ENCODE results near the gene SIGLEC12.
"Not testable (repeated sequence)": the region's sequence is repeated elsewhere in the genome, so short reads cannot be mapped to it uniquely, and the experiment has no call there.

The SIGLEC12 gene

DNA sequence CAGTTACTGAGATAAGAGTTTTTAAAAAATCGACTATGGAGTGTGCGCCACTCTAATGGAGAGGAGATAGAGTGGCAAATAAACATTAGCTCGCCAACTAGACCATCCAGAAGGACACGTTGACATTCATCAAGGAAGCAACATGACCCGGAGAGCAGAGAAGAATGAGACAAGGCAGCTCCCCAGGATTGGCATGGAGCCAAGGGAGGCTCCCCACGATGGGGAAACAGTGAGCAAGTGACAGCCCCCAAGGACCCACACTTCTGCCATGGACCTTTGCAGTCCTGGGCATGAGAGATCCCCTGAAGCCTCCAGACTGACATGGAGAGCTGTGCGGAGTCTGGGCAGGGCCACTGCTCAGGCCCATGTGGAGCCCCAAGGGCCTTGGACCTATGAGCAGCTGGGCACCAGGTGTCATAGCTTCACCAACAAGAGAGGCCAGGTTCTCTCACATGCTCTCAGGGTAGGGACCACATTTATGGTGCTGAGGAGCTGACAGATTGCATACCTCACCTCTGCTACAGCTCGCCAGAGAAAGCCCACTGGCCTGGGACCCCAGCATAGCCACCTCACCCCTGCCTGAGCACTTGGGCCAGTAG lies 23.2 kb upstream of the SIGLEC12 start:
- no peak for DNase-seq (ENCODE audit: low read depth)

DNA sequence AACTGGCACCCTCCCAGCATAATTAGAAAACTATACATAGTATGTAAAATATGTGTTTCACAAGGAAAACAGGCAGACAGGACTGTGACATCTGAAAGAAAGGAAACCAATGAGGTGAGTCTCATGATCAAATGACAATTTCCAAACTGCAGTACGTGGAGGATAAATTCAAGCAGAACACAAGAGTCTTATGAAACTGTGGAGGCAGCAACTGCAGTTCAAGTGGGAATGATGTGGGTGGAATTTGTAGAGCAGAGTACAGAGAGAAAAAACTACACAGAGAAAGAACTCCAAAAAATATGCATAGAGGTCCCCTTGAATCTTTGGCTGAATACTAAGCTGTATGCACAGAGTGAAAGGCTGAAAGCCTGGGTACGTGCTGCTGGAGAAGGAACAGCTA lies 20.2 kb upstream of the SIGLEC12 start:
- no peak for DNase-seq (ENCODE audit: low read depth)

DNA sequence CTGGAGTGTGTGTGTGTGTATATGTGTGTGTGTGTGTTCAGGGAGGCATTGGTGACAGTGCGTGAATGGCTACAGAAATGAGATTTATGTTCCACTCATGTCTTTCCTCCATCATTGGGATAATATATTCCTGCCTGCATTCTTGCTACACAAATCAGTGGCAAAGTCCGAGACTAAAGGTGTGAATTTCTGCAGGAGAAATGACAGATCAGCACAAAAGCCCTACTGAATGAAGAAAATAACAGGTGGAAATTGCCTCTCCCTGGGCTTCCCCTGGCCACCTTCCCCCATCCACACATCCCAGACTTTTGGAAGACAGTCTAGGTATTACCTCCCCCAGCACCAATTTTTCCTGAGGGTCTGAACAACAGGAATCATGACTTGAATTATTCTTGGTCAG lies 19.8 kb upstream of the SIGLEC12 start:
- no peak for DNase-seq (ENCODE audit: low read depth)

DNA sequence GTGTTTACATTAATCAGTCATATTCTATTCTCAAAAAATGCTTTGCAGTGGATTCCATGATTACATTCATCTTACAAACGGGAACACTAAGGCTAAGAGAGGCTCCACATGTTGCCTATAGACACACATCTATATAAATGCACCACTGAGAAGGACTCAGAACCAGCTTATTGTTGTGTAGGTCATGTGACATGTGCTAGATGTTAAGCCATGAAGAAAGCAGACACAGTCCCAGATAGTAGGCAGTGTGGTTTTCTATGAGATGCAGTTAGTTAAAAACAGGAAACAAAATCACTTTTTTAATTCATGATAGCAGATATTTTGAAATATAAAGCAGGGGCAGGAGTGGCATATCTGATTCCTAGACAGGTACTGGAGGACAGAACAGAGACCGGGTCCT lies 19.1 kb upstream of the SIGLEC12 start:
- no peak for DNase-seq (ENCODE audit: low read depth)

DNA sequence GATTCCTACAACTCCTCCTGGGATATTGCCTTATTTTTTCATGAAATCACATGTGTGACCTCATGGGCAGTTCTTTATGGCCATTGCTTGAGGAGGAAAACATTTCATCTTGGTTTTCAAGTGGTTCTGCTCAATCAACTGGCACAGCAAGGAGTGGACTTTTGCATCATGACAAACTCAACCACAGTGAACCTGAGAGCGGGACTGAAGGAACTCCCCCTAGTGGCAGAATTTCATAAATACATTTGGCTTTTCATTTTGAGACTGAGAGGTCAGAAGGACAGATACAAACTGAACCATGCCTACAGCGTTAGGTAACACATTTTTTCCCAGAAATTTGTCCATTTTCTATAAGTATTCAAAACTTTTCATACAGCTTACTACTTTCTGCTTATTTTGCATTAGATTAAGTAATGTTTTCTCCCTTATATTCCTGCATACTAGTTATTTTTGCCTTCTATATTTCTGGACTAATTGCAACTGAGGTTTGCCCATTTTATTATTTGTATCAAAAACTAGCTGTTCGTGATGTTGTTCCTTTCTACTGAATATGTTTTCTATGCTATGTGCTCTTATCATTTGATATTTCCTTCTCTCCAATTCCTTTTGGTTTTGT lies 13.4 kb upstream of the SIGLEC12 start:
- DNase-seq (ENCODE audit: low read depth): peak; percentile 7

DNA sequence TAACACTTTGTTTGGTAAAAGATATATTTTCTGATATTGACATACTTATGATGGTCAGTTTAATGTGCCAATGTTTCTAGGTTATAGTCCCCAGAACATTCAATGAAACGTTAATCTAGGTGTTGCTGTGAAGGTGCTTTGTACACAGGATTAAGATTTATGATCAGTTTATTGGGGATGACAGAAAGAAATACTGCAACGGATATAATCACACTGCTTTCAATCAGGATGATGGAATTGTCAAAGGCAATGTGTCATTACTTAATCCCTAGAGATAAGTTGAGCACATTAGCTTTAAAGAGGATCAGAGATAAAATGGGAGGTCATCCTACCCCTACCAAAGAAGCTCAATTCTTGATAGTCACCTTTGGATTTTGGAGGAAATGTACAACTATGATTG lies 12.4 kb upstream of the SIGLEC12 start:
- DNase-seq (ENCODE audit: low read depth): no peak

DNA sequence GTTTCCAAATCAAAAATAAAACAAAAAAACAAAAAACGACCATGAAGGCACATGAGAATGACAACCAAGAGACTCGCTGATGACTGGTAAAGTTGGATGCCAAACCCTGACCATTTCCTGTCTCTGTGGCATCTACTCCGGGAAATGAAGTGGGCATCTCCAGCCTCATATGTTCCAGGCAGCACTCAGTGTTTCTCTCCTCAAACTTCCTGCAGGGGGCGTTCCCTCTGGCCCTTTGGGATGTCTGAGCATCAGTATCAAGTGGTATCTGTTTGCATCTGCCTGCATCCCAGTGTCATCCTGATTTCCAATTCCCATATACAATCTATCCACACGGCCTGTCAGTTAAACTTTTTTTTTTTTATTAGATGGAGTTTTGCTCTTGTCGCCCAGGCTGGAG lies 9.8 kb upstream of the SIGLEC12 start:
- DNase-seq (ENCODE audit: low read depth): no peak

DNA sequence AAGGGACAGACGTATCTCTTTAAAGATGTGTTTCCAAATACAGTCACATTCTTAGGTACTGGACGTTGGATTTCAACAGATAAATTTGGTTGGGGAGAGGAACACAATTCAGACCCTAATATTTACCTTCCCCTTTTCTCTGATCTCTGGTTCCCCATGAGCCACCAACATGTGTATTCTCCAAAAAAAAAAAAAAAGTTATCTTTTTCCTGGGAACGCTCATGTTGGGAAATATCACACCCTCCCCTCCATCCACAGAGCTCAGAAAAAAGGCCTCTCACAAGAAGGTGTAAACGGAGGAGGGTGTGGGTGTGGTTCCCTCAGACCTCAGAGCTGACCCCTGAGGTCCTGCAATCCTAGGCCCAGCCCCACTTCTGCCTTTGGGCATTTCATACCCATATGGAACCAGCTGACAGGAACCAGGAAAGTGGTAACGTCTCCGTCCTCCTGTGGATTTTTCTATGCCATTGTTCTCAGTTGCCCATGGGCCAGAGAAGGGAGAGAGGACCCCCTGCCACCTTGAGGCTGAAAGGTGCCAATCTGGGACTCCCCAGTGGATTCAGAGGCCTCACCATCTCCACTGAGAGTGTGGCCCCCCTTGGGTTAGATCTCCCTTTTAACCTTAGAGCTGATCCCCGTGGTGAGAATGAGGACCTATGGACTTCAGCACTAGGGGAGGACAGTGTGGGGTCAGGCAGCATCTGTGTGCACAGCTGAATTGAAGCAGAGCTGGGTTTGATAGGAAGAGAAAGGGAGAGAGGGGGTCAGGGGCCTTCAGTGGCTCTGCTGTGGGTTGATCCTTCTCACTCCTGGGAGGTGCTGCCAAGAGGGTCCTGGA lies 8.4 kb upstream of the SIGLEC12 start:
- no peak for DNase-seq (ENCODE audit: low read depth)

DNA sequence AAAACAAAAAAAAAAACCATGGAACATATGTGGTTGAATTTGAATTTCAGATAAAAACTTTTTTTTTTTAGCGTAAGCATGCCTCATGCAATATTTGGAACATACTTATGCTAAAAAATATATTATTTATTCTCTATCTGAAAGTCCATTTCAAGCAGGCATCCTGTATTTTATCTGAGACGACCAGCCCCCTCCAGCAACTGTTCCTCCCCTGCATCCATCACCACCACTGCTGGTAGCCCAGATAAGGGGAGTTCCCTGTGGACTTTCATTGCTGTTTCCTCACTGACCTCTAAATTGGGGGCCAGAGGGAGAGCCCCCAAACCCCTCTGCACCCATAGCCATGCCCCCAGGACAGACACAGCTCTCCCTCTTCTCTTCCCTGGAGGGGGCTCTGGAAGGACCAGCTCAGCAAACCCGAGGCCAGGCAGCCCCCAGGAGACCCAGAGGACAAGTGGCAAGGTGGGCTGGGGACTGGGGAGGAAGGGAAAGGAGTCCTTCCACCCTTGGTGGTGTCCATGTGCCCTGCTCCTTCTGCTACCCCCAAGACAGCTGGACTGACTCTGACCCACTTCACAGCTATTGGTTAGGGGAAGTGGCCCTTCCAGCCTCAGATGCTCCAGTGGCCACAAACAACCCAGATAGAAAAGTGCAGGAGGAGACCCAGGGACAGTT lies 6.6 kb upstream of the SIGLEC12 start:
- no peak for DNase-seq (ENCODE audit: low read depth)

DNA sequence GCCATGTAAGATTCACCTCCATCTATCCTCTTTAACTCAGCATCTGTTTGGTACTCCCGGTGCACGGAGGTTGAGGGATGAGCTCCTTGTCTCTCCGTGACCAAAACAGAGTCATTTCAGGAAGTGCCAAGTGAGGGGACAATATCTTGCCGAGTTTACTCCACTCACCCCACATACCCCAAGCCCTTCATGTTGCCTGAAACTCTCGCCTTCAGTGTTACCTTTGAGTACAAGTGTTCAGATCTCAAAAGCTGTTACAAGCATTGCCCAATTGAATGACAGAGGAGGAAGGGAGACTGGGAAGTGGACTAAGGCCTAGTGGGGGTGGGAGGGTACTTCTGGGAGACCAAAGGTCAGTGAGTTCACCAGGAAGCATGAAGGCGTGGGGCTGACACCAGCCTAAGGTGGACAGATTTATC lies 6.0 kb upstream of the SIGLEC12 start:
- DNase-seq (ENCODE audit: low read depth): no peak

DNA sequence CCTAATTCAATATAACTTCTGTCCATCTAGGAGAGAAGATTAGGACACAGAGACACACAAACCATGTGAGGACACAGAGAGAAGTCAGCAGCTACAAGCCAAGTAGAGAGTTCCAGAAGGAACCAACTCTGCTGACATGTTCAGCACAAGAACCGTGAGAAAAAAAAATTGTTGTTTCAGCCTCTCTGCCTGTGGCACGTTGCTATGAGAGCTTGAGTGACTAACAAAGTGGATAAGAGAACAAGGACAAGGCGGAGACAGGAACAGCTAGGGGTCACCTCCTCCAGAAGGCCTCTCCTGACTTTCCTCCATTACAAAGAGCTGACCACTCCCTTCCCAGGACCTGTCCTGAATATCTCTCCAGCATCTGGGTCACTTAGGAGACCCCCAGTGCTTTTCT lies 5.6 kb upstream of the SIGLEC12 start:
- DNase-seq (ENCODE audit: low read depth): no peak

DNA sequence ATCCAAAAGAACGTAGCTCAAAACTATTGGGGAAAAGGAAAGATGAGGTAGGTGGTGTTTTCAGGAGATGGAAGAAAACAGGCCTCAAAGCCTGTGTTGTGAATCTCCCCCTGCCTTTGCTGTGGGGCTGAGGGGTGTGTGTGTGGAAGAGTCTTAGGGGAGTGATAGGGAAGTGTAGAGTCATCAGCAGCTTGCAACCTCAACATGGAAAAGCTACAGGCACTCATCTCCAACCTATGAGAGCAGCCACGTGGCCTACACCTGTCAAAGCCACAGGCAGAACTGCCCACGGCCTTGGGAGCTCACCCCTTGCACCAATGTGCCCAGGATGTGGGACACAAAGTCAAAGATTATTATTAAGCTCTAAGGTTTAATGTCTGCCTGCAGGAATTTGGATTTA lies 4.3 kb upstream of the SIGLEC12 start:
- no peak for DNase-seq (ENCODE audit: low read depth)

DNA sequence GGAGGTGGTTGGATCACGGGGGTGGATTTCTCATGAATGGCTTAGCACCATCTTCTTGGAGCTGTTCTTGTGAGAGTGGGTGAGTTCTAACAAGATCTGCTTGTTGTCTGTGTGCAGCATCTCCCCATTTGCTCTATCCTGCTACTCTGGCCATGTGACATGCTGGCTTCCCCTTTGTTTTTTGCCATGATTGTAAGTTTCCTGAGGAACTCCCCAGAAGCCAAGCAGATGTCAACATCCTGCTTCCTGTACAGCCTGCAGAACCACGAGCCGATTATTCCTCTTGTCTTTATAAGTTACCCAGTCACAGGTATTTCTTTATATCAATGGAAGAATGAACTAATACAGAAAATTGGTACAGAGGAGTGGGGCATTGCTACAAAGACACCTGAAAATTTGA lies 2.3 kb upstream of the SIGLEC12 start:
- DNase-seq (ENCODE audit: low read depth): no peak

DNA sequence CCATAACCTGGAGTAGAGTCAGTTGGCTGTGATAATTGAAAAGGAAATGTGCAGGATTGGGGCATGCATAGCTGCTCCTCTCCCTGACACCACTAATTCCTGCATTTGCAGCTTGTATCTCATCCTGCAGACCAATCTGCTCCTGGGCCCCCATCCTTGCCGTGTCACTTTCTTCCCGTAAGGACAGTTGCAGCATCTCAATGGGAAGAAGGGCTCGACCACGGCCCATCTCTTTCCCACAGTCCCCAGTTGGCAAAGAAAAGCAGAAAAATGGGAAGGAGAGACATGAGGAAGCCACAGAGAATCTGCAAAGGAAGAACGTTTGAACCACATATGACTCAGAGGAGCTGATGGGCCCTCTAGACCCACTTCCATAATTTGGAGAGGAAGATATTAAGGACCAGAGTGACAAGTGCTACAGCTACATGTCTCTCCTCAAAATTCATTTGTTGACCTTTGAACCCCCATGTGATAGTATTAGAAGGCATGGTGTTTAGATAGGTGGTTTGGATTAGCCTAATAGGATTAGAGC lies 1.8 kb upstream of the SIGLEC12 start:
- DNase-seq (ENCODE audit: low read depth): no peak

DNA sequence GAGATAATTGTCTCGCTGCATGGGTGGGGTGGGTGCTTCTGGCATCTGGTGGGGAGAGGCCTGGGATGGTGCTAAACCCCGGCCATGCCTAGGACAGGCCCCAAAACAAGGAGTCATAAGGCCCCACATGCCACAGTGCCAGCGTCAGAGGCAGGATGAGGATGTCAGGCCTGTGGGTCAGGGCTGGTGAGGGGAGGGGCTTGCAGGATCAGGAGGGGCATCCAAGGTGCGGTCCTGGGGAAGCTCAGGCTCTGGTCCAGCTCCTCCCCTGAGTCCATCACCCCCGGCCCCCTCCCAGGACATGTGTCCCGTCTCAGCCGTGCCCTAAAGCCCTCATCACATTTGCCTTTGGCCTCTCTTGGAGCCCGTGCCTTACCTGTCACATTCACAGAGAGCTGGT lies 669 bp downstream of the SIGLEC12 start:
- DNase-seq (ENCODE audit: low read depth): not testable (repeated sequence)

DNA sequence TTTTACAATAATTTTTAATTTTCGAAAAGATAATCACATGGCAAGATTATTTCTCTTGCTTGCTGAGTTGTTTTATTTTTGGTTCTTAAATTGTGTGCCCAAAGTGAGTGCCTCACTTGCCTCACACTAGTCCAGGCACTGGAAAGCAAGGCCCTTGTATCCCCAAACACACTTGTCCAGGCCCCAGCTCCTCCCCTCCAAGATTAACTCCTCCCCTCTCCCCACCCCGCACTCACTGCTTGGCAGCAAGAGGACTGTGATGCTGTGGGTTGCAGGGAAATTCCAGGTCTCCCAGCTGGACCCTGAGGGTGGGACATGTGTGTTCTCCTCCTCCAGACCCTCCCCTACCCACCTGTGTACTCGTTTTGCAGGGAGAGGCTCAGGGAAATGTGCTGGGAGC lies 3.9 kb downstream of the SIGLEC12 start:
- DNase-seq (ENCODE audit: low read depth): no peak

DNA sequence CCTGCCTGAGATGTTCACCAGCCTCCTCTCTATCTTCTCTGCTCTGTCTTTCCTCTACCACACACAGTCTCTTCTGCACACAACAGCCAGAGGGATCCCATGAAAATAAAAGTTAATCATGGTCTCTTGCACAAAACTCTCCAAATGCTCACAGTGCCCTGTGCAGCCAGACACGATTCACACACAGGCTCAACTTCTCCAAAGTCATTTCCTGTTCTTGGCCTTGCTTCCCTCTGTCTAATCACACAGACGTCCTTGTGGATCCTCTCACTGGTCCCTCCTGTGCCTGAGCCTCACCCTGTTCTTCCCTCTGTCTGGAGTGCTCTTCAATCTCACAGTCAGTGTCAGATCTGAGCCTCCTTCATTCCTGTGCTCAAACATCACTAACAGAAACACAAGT lies 7.8 kb downstream of the SIGLEC12 start:
- no peak for DNase-seq (ENCODE audit: low read depth)

DNA sequence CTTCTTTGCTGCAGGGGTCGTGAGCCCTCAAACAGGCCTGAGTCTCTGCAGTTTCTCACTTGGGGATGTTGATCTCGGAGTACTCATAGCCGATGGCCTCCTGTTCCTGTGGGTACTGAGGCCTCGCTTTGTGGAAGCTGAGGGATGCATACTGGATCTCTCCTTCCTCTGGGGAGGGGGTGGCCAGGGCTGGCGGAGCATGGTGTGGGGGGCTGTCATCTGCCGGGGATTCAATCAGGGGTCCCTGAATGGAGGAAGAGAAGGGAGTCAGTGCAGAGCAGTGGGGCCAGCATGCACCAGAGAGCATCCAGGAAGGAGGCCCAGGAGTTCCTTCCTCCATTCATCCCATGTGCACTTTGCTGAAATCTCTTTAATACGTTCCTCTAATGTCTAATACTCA lies 10.0 kb downstream of the SIGLEC12 start:
- DNase-seq (ENCODE audit: low read depth): no peak

DNA sequence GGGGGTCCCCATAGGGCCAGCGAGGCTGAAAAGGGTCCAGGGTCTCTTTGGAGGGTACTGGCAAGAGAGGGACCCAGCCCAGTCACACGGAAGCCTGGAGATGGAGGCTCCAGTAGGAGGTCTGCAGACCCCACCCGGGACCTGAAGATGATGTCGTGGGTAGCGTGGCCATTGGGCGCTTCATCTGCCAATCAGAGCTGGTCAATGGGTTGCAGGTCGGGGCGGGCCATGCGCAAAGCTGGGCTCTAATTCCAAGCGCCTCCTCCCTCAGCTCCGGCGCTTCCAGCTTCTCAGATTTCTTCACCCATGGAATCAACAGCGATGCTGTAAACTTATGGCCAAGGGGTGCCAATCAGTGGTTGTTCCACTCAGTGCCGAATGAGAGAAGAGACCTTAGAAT lies 10.9 kb downstream of the SIGLEC12 start:
- no peak for DNase-seq (ENCODE audit: low read depth)

DNA sequence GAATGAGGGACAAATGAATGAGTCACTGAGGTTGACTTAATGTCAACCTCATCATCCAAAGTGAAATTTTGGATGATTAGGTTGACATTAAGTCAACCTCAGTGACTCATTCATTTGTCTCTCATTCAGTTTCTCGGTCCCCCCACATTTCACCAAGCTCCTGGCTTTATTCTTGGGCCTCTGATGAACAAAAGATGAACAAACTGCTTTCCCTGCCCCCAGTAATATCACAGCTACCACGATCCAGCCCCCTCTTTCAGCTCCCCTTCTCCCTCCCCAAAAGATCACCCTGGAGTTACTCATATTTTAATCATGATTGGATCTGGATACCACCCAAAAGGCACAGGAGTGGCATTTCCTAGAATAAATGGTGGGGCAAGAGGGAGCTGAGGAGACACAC lies 12.5 kb downstream of the SIGLEC12 start:
- no peak for DNase-seq (ENCODE audit: low read depth)

DNA sequence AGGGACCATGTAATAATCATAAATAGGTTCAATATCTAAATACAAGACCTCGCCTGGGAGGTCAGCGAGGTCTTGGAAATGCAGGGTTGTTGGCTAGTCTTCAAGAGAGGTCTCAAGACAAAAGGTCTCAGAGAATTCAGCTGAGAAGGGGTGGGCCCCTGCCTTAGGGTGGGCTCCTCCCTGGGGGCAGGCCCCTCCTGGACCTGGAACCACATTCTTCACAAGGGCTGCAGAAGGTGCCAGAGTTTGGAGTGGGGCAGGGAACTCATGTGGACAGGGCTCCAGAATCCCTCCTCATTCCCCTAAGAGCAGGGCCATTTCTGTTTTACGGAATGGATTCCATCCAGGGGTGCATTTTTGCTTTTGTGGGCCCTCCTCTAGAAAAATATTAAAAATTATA lies 13.1 kb downstream of the SIGLEC12 start:
- DNase-seq (ENCODE audit: low read depth): no peak

DNA sequence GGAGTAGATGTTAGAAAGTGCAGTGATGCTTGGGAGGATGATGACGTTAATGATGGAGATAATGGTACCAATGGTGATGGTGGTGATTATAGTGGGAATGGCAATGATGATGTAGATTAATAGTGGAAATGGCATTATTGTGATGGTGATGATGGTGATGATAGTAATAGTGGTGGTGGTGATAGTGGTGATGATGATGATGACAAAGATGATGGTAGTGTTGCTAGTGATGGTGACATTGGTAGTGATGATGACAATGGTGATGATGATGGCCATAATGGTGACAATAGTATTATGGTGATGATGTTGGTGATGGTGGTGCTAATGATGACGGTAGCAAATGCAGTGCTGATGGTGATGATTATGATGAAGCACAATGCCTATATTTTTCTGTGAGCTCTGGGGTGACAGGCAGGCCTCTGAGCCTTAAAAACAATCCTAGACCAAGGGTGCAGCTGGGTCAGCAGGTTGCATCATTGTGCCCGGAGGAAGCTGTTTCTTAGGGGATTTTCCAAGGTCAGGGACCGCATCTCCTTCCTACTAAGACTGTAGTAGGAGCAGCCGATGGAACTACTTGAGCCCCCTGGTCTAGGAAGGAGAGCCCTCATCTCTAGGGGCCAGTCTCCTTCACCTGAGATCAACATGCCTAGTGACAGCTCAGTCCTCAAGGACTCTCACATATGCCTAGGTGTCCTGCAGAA lies 15.5 kb downstream of the SIGLEC12 start:
- no peak for DNase-seq (ENCODE audit: low read depth)
